Hepatocyte (in vitro differentiated cells): ENCODE measurements around the gene VPS8. TPM values are rescaled to one million over a fixed set of nuclear protein-coding genes. Genes with fewer than 3 reads are reported as not detected.
"Not testable (repeated sequence)": the region's sequence is repeated elsewhere in the genome, so short reads cannot be mapped to it uniquely, and the experiment has no call there.

ENCODE experiments used
- DNase-seq: peaks from one replicate; pipeline ENCODE4 v3.0.0-alpha.2; 2016; ENCODE audit warnings: low spot score
- H2AFZ ChIP-seq: fragments of 200-600 bp; sonication (generic); 2 replicates; pipeline ENCODE4 v1.6.0; 2016; ENCODE audit warnings: antibody characterized with exemption, mild to moderate bottlenecking
- H3K27ac ChIP-seq: fragments of 200-600 bp; sonication (generic); 2 replicates; pipeline ENCODE4 v1.5.1; 2016; ENCODE audit warnings: mild to moderate bottlenecking
- H3K27me3 ChIP-seq: fragments of 200-600 bp; sonication (generic); 2 replicates; pipeline ENCODE4 v1.6.1; 2016
- H3K36me3 ChIP-seq: fragments of 200-600 bp; sonication (generic); replicated peaks from 2 replicates; pipeline ENCODE4 v1.5.1; 2016; ENCODE audit warnings: low read depth; ENCODE audit not compliant: insufficient read depth
- H3K4me1 ChIP-seq: fragments of 200-600 bp; sonication (generic); 2 replicates; pipeline ENCODE4 v1.5.1; 2016; ENCODE audit warnings: mild to moderate bottlenecking, moderate library complexity; ENCODE audit not compliant: insufficient read depth
- H3K4me2 ChIP-seq: fragments of 200-600 bp; sonication (generic); 2 replicates; pipeline ENCODE4 v1.6.0; 2016
- H3K4me3 ChIP-seq: fragments of 200-600 bp; sonication (generic); 2 replicates; pipeline ENCODE4 v1.5.1; 2016; ENCODE audit warnings: mild to moderate bottlenecking
- H3K79me2 ChIP-seq: fragments of 200-600 bp; sonication (generic); 2 replicates; pipeline ENCODE4 v1.6.0; 2017; ENCODE audit warnings: mild to moderate bottlenecking
- H3K9me2 ChIP-seq: fragments of 200-600 bp; sonication (generic); replicated peaks from 2 replicates; pipeline ENCODE4 v1.6.0; 2017; ENCODE audit warnings: mild to moderate bottlenecking; ENCODE audit not compliant: insufficient read depth
- H3K9me3 ChIP-seq: fragments of 200-600 bp; sonication (generic); 2 replicates; pipeline ENCODE4 v1.5.1; 2016; ENCODE audit warnings: low read depth, mild to moderate bottlenecking
- H4K20me1 ChIP-seq: fragments of 200-600 bp; sonication (generic); 2 replicates; pipeline ENCODE4 v1.6.0; 2016; ENCODE audit warnings: mild to moderate bottlenecking; ENCODE audit not compliant: insufficient read depth, poor library complexity, severe bottlenecking
- CTCF ChIP-seq: fragments of 200-600 bp; sonication (generic); IDR thresholded peaks from 2 replicates; pipeline ENCODE4 v1.5.1; 2016; ENCODE audit warnings: antibody characterized with exemption, mild to moderate bottlenecking; ENCODE audit not compliant: poor library complexity
- EZH2 ChIP-seq: fragments of 200-600 bp; sonication (generic); IDR thresholded peaks from 2 replicates; pipeline ENCODE4 v1.6.1; 2016; ENCODE audit warnings: antibody characterized with exemption, mild to moderate bottlenecking, borderline replicate concordance
- EZH2phosphoT487 ChIP-seq: fragments of 200-600 bp; sonication (generic); IDR thresholded peaks from one replicate; pipeline ENCODE4 v1.6.1; 2018; ENCODE audit warnings: antibody characterized with exemption, mild to moderate bottlenecking, low read depth, moderate library complexity; ENCODE audit not compliant: unreplicated experiment, severe bottlenecking
- WGBS: methylation state at CpG from one replicate; pipeline ENCODE4 v1.1.6; 2016; ENCODE audit warnings: low lambda C conversion rate; ENCODE audit errors: missing lambda C conversion rate; 5-methylcytosine and 5-hydroxymethylcytosine counted together
- polyA plus RNA-seq: library from polyadenylated mRNA; unstranded; fragments of >200 nt; fragmentation: Nextera tagmentation; extraction: Ambion mirVana; gene quantifications from 2 replicates; pipeline ENCODE4 v1.2.1, GENCODE V29; 2016
- total RNA-seq: library from RNA; depleted of rRNA; stranded (reverse); fragments of >200 nt; gene quantifications from 2 replicates; pipeline ENCODE4 v1.2.3, GENCODE V29; 2014

VPS8 gene
- total and polyA plus RNA-seq, 2 experiments from 2014 or later, result 20.5 to 61.9 TPM

- H3K27ac ChIP-seq, result no peak overlapping the region
- H3K4me2 ChIP-seq, result no peak overlapping the region
- H3K9me2 ChIP-seq, result no peaks in the 10 kb centered on the region
- DNase-seq, result no peak
- H4K20me1 ChIP-seq, result no peaks in the 10 kb centered on the region
- 100% methylated on average over 1 of the region's 1 CpG for WGBS
- H3K9me3 ChIP-seq, result no peaks in the 10 kb centered on the region
- no peaks in the 10 kb centered on the region for H3K4me1 ChIP-seq
- no peak overlapping the region for H3K4me3 ChIP-seq
- H3K79me2 ChIP-seq, result no peaks in the 10 kb centered on the region
- no peaks in the 10 kb centered on the region for H3K36me3 ChIP-seq
- TF ChIP-seq EZH2phosphoT487 (no peak), CTCF (no peak), EZH2 (no peak)
- no peaks in the 10 kb centered on the region for H3K27me3 ChIP-seq
- H2AFZ ChIP-seq, result no peak overlapping the region
These were observed 82.1 kb downstream of the VPS8 start for GRCh38 chr3:184894051-184894450.

- no peaks in the 10 kb centered on the region for H3K9me3 ChIP-seq
- no peaks in the 10 kb centered on the region for H3K4me1 ChIP-seq
- no peaks in the 10 kb centered on the region for H3K36me3 ChIP-seq
- no peak overlapping the region for H3K4me2 ChIP-seq
- DNase-seq, result no peak
- no peaks in the 10 kb centered on the region for H3K9me2 ChIP-seq
- H4K20me1 ChIP-seq, result no peaks in the 10 kb centered on the region
- no peaks in the 10 kb centered on the region for H3K79me2 ChIP-seq
- no peaks in the 10 kb centered on the region for H3K27me3 ChIP-seq
- 93% methylated on average over 4 of the region's 4 CpGs for WGBS
- no peak for TF ChIP-seq EZH2phosphoT487
- TF ChIP-seq EZH2, result no peak
- no peak for TF ChIP-seq CTCF
- H3K4me3 ChIP-seq, result no peak overlapping the region
- no peak overlapping the region for H3K27ac ChIP-seq
- no peak overlapping the region for H2AFZ ChIP-seq
These were observed 83.4 kb downstream of the VPS8 start for GRCh38 chr3:184895350-184895749.

- Histone ChIP-seq H3K79me2 (no peaks in the 10 kb centered on the region), H2AFZ (no peak overlapping the region), H3K27me3 (no peaks in the 10 kb centered on the region), H3K27ac (no peak overlapping the region), H3K4me1 (no peaks in the 10 kb centered on the region), H3K36me3 (no peaks in the 10 kb centered on the region), H4K20me1 (no peaks in the 10 kb centered on the region), H3K9me3 (no peaks in the 10 kb centered on the region), H3K4me3 (no peak overlapping the region), H3K4me2 (no peak overlapping the region), H3K9me2 (no peaks in the 10 kb centered on the region)
- DNase-seq, result no peak
- TF ChIP-seq EZH2 (no peak), EZH2phosphoT487 (no peak), CTCF (no peak)
- 95% methylated on average over 2 of the region's 2 CpGs for WGBS
These were observed 84.4 kb downstream of the VPS8 start for GRCh38 chr3:184896336-184896735.

GRCh38 chr3:184899953-184900595 lies 88.1 kb downstream of the VPS8 start:
- WGBS, result 74% methylated on average over 5 of the region's 5 CpGs
- H3K4me1 ChIP-seq, result no peaks in the 10 kb centered on the region
- H3K79me2 ChIP-seq, result no peaks in the 10 kb centered on the region
- H3K27ac ChIP-seq, result no peak overlapping the region
- TF ChIP-seq EZH2, result no peak
- TF ChIP-seq CTCF, result no peak
- no peak for TF ChIP-seq EZH2phosphoT487
- no peak overlapping the region for H3K4me3 ChIP-seq
- H3K9me3 ChIP-seq, result no peaks in the 10 kb centered on the region
- H3K27me3 ChIP-seq, result no peaks in the 10 kb centered on the region
- no peaks in the 10 kb centered on the region for H3K9me2 ChIP-seq
- no peak for DNase-seq
- no peak overlapping the region for H3K4me2 ChIP-seq
- H3K36me3 ChIP-seq, result no peaks in the 10 kb centered on the region
- H4K20me1 ChIP-seq, result no peaks in the 10 kb centered on the region
- H2AFZ ChIP-seq, result no peak overlapping the region

- H2AFZ ChIP-seq, H3K27me3 ChIP-seq, H3K36me3 ChIP-seq, H3K9me2 ChIP-seq, DNase-seq, H3K4me3 ChIP-seq, H3K27ac ChIP-seq, H4K20me1 ChIP-seq, H3K79me2 ChIP-seq, H3K9me3 ChIP-seq, H3K4me2 ChIP-seq: not testable (repeated sequence)
- WGBS, result 70% methylated on average over 4 of the region's 4 CpGs
- peaks cover 14% of the 10 kb centered on the region for H3K4me1 ChIP-seq
These were observed 95.1 kb downstream of the VPS8 start for GRCh38 chr3:184907031-184907430.
